Naive thymus-derived CD4-positive, alpha-beta T cell (primary cell): ENCODE data around the gene PKP1. TPM values are rescaled to one million over a fixed set of nuclear protein-coding genes. Genes with fewer than 3 reads are reported as not detected.

ENCODE experiments used
- ATAC-seq: fragments of 150-1000 bp; cut with Tn5 transposase; 2 replicates; pipeline ENCODE4 v1.10.0; 2021; ENCODE audit warnings: mild to moderate bottlenecking, moderate library complexity
- CTCF ChIA-PET: fragments of 350-600 bp; sonication (Branson Sonifier 250); formaldehyde crosslinking; loops from one replicate; lab custom pipeline; 2021; ENCODE audit warnings: antibody characterized with exemption; lab: Charles Lee
- POLR2A ChIA-PET: fragments of 350-600 bp; sonication (Branson Sonifier 250); formaldehyde crosslinking; loops from one replicate; lab custom pipeline; 2021; ENCODE audit warnings: antibody characterized with exemption, inconsistent platforms; lab: Charles Lee
- DNase-seq, 9 donors: peaks; one replicate each; pipeline versions ENCODE4 v3.0.0 to v3.0.0-alpha.2; 2020 to 2022; ENCODE audit warnings: mixed read lengths in 1 of 9
- H3K27ac ChIP-seq: one replicate; pipeline ENCODE4 v1.7.0; 2013; ENCODE audit warnings: mild to moderate bottlenecking, low read depth, low read length, moderate library complexity
- H3K27me3 ChIP-seq, 2 donors: one replicate each; pipeline ENCODE4 v1.7.0; 2013; ENCODE audit warnings: low read length in 2 of 2, mild to moderate bottlenecking in 2 of 2, moderate library complexity in 2 of 2; ENCODE audit not compliant: control insufficient read depth in 2 of 2, insufficient read depth in 2 of 2
- H3K36me3 ChIP-seq, 3 experiments: 1 replicate in 2 of 3; 2 replicates in 1 of 3; pipeline ENCODE4 v1.7.0; 2013; ENCODE audit warnings: low read length in 3 of 3, mild to moderate bottlenecking in 3 of 3, moderate library complexity in 1 of 3; ENCODE audit not compliant: insufficient read depth in 3 of 3, control insufficient read depth in 2 of 3
- H3K4me1 ChIP-seq, 2 donors: one replicate each; pipeline ENCODE4 v1.7.0; 2013; ENCODE audit warnings: low read length in 2 of 2, mild to moderate bottlenecking in 2 of 2, moderate library complexity in 1 of 2; ENCODE audit not compliant: control insufficient read depth in 2 of 2, insufficient read depth in 2 of 2
- H3K4me3 ChIP-seq: 2 replicates; pipeline ENCODE4 v1.7.0; 2013; ENCODE audit warnings: mild to moderate bottlenecking, low read length
- H3K9me3 ChIP-seq, 3 experiments: 1 replicate in 2 of 3; 2 replicates in 1 of 3; pipeline ENCODE4 v1.7.0; 2013; ENCODE audit warnings: low read length in 3 of 3; ENCODE audit not compliant: control insufficient read depth in 2 of 3
- H3K27ac Mint-ChIP-seq, 9 donors: one replicate each; pipeline ENCODE4 v1.8.0; 2020 to 2022; ENCODE audit warnings: mixed read lengths in 9 of 9, mild to moderate bottlenecking in 8 of 9, moderate library complexity in 5 of 9, inconsistent platforms in 2 of 9
- H3K27me3 Mint-ChIP-seq, 5 donors: one replicate each; pipeline ENCODE4 v1.8.0; 2021 to 2022; ENCODE audit warnings: mixed read lengths in 5 of 5, mild to moderate bottlenecking in 1 of 5
- H3K36me3 Mint-ChIP-seq, 5 donors: one replicate each; pipeline ENCODE4 v1.8.0; 2020 to 2022; ENCODE audit warnings: mixed read lengths in 5 of 5, mild to moderate bottlenecking in 3 of 5, inconsistent platforms in 1 of 5
- H3K4me1 Mint-ChIP-seq, 7 donors: one replicate each; pipeline ENCODE4 v1.8.0; 2020 to 2022; ENCODE audit warnings: mixed read lengths in 7 of 7, mild to moderate bottlenecking in 3 of 7, inconsistent platforms in 1 of 7
- H3K4me3 Mint-ChIP-seq, 10 donors: one replicate each; pipeline ENCODE4 v1.8.0; 2020 to 2022; ENCODE audit warnings: mild to moderate bottlenecking in 10 of 10, mixed read lengths in 10 of 10, moderate library complexity in 6 of 10, inconsistent platforms in 2 of 10
- H3K9me3 Mint-ChIP-seq, 11 donors: one replicate each; pipeline ENCODE4 v1.8.0; 2020 to 2022; ENCODE audit warnings: mixed read lengths in 11 of 11, mild to moderate bottlenecking in 4 of 11, inconsistent platforms in 1 of 11, moderate library complexity in 1 of 11
- intact Hi-C, 2 donors: fragments of 100-400 bp; cut with micrococcal nuclease; formaldehyde crosslinking; loops; one replicate each; pipeline ENCODE4 v1.15.1; 2023
- polyA plus RNA-seq, 2 donors: library from polyadenylated mRNA; unstranded; fragments of 300-500 nt; fragmentation: Illumina TruSeq; gene quantifications; one replicate each; pipeline ENCODE4 v1.2.3, GENCODE V29; 2021
- total RNA-seq, 6 experiments: library from RNA in 5 of 6; stranded (reverse) in 5 of 6; gene quantifications; 1 replicate in 5 of 6; 2 replicates in 1 of 6; pipeline ENCODE4 v1.2.3 and lab custom pipeline; 2021 to 2026

Gene PKP1
- total and polyA plus RNA-seq, 7 experiments from 2014 or later = not detected

- ATAC-seq = no peak
- H3K36me3 Mint-ChIP-seq = no peaks in the 10 kb centered on the region
- intact Hi-C loops = no loop called here
Measured at GRCh38 chr1:201270616-201271390, 12.5 kb upstream of the PKP1 start.

DNA sequence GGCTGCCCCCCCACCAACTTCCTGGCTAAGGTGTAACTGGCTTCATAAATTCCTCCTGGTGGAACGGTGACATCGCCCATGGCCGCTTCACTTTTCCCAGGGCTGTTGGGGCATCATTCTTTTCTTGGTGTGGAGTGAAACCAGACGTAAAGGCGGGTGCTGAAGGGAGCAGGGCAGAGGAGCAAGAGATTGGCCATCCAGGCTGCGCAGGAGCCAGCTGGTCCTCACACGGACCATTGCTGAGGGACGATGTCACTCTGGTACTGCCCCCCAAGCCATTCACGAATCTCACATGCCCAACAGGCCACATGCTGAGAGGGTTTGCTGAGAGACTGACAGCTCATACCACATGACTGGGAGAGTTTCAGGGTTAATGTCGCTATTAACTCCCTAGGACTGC is 10.5 kb upstream of the PKP1 start:
- CTCF ChIA-PET = interaction anchor here (1.3 kb wide), 1 partner anchor 19 kb away, joined by 5 read pairs; no protein-coding TSS in a partner anchor
- no peak overlapping the region for H3K27ac Mint-ChIP-seq
- ATAC-seq (no peak), DNase-seq (no peak)
- intact Hi-C loops = no loop called here
- no peaks in the 10 kb centered on the region for H3K36me3 ChIP-seq
- H3K4me1 ChIP-seq = no peaks in the 10 kb centered on the region
- H3K4me1 Mint-ChIP-seq = no peaks in the 10 kb centered on the region
- H3K36me3 Mint-ChIP-seq = no peaks in the 10 kb centered on the region
- peaks cover 0 to 22% (median 17%) of the 10 kb centered on the region in 5 donors for H3K27me3 Mint-ChIP-seq
- H3K9me3 Mint-ChIP-seq = no peaks in the 10 kb centered on the region
- H3K27me3 ChIP-seq = no peaks in the 10 kb centered on the region
- no peak overlapping the region for H3K27ac ChIP-seq
- no peaks in the 10 kb centered on the region for H3K9me3 ChIP-seq
- POLR2A ChIA-PET = no interaction called here
- H3K4me3 Mint-ChIP-seq = no peak overlapping the region
- no peak overlapping the region for H3K4me3 ChIP-seq

More at GRCh38 chr1:201270616-201271390, 12.5 kb upstream of the PKP1 start:
- no peak overlapping the region for H3K4me3 ChIP-seq
- ChIA-PET POLR2A (no interaction called here), CTCF (no interaction called here)
- H3K4me1 ChIP-seq = no peaks in the 10 kb centered on the region
- no peaks in the 10 kb centered on the region for H3K9me3 Mint-ChIP-seq
- H3K27me3 ChIP-seq = no peaks in the 10 kb centered on the region
- no peaks in the 10 kb centered on the region for H3K9me3 ChIP-seq
- no peak overlapping the region for H3K27ac ChIP-seq
- no peak overlapping the region for H3K27ac Mint-ChIP-seq
- no peaks in the 10 kb centered on the region for H3K36me3 ChIP-seq
- DNase-seq = no peak
- H3K4me1 Mint-ChIP-seq = peaks cover 0 to 5% (median 0%) of the 10 kb centered on the region in 7 donors
- no peak overlapping the region for H3K4me3 Mint-ChIP-seq
- peaks cover 14 to 34% (median 30%) of the 10 kb centered on the region in 5 donors for H3K27me3 Mint-ChIP-seq

DNA sequence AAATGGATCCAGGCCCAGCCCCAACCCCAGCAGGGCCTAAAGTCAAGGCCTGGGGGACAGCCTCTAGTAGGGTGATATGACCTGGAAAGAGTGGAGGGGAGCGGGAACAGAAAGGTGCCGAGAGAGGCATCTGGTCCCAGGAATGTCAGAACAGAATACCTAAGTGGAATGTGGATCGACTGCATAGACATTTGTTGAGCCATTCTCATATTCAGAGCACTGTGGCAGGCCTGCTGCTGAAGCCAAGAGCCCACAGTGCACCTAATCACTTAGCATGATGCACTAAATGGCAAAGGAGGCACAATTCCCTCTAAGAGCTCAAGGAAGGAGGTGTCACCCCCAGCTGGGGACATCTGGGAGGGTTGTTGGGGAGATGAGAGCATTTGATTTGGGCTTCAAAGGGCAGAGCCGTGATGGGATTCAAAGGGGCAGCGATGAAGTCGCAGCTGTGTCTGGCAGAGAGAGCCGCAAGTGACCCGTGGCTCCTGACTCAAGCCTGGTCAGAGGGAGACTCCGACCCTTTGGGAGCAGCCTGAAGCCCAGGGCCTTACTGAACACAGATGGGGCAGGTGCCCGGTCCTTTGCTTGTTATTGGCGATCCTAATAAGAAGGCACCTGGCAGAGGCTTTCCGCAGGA is 8.6 kb upstream of the PKP1 start:
- Mint-ChIP-seq H3K9me3 (no peaks in the 10 kb centered on the region), H3K36me3 (no peaks in the 10 kb centered on the region), H3K27ac (no peak overlapping the region), H3K4me1 (no peaks in the 10 kb centered on the region), H3K27me3 (peaks cover 4 to 20% (median 13%) of the 10 kb centered on the region in 5 donors), H3K4me3 (no peak overlapping the region)
- ChIA-PET CTCF (no interaction called here), POLR2A (no interaction called here)
- H3K27me3 ChIP-seq = no peaks in the 10 kb centered on the region
- no peaks in the 10 kb centered on the region for H3K36me3 ChIP-seq
- no peaks in the 10 kb centered on the region for H3K9me3 ChIP-seq
- no peak for ATAC-seq
- H3K4me1 ChIP-seq = no peaks in the 10 kb centered on the region
- intact Hi-C loops = no loop called here
- DNase-seq = no peak
- no peak overlapping the region for H3K4me3 ChIP-seq
- no peak overlapping the region for H3K27ac ChIP-seq

- H3K4me1 Mint-ChIP-seq = no peaks in the 10 kb centered on the region
- Histone ChIP-seq H3K4me3 (no peak overlapping the region), H3K9me3 (no peaks in the 10 kb centered on the region), H3K4me1 (no peaks in the 10 kb centered on the region), H3K27me3 (no peaks in the 10 kb centered on the region), H3K36me3 (no peaks in the 10 kb centered on the region), H3K27ac (no peak overlapping the region)
- no peaks in the 10 kb centered on the region for H3K36me3 Mint-ChIP-seq
- no peaks in the 10 kb centered on the region for H3K9me3 Mint-ChIP-seq
- intact Hi-C loops = no loop called here
- POLR2A ChIA-PET = no interaction called here
- H3K27me3 Mint-ChIP-seq = peaks cover 0 to 19% (median 12%) of the 10 kb centered on the region in 5 donors
- CTCF ChIA-PET = no interaction called here
- DNase-seq (no peak), ATAC-seq (no peak)
- no peak overlapping the region for H3K27ac Mint-ChIP-seq
- no peak overlapping the region for H3K4me3 Mint-ChIP-seq
Measured at GRCh38 chr1:201275253-201275666, 8.0 kb upstream of the PKP1 start.

GRCh38 chr1:201276891-201277290 is 6.4 kb upstream of the PKP1 start:
- no peaks in the 10 kb centered on the region for H3K9me3 ChIP-seq
- no peaks in the 10 kb centered on the region for H3K36me3 ChIP-seq
- H3K27ac ChIP-seq = no peak overlapping the region
- no peaks in the 10 kb centered on the region for H3K27me3 ChIP-seq
- Mint-ChIP-seq H3K4me1 (no peaks in the 10 kb centered on the region), H3K27ac (no peak overlapping the region), H3K4me3 (no peak overlapping the region), H3K36me3 (no peaks in the 10 kb centered on the region), H3K9me3 (no peaks in the 10 kb centered on the region), H3K27me3 (peaks cover 6 to 28% (median 19%) of the 10 kb centered on the region in 5 donors)
- ChIA-PET POLR2A (no interaction called here), CTCF (no interaction called here)
- no peak overlapping the region for H3K4me3 ChIP-seq
- intact Hi-C loops = no loop called here
- ATAC-seq = no peak
- no peaks in the 10 kb centered on the region for H3K4me1 ChIP-seq
- DNase-seq = no peak

DNA sequence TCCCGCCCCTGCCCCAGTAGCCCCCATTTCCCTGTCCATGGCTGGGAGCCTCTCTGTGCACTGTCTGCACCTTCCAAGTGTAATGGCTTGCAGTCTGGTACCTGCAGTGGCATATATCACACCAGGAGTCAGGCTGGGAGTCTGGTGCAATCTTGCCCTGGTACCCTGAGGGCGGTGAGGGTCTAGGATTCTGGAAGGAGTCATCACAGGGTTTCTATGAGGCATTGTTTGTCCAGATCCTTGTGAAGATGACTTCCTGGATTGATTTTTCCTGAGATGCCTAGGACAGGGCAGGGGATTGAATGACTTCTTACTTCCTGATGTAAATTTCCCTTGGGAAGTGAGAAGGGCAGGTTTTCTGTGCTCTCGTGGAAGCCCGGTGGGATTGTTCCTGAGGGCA is 5.9 kb upstream of the PKP1 start:
- no peaks in the 10 kb centered on the region for H3K9me3 ChIP-seq
- H3K27ac Mint-ChIP-seq = no peak overlapping the region
- H3K27me3 Mint-ChIP-seq = peaks cover 11 to 34% (median 24%) of the 10 kb centered on the region in 5 donors
- intact Hi-C loops = no loop called here
- no peaks in the 10 kb centered on the region for H3K9me3 Mint-ChIP-seq
- no peak for DNase-seq
- no peak overlapping the region for H3K4me3 ChIP-seq
- H3K4me3 Mint-ChIP-seq = no peak overlapping the region
- no peaks in the 10 kb centered on the region for H3K36me3 ChIP-seq
- no peaks in the 10 kb centered on the region for H3K36me3 Mint-ChIP-seq
- ChIA-PET CTCF (no interaction called here), POLR2A (no interaction called here)
- no peaks in the 10 kb centered on the region for H3K4me1 Mint-ChIP-seq
- ATAC-seq = no peak
- no peaks in the 10 kb centered on the region for H3K27me3 ChIP-seq
- H3K27ac ChIP-seq = no peak overlapping the region
- H3K4me1 ChIP-seq = no peaks in the 10 kb centered on the region
